ENCODE data around the gene CD82. TPM values are rescaled to one million over a fixed set of nuclear protein-coding genes. Genes with fewer than 3 reads are reported as not detected.

CD82 gene
- total and polyA plus RNA-seq, 2 donors from 2014 or later: 59.3 to 94.4 TPM

- Histone ChIP-seq H3K9me3 (ENCODE audit: control insufficient read depth in 2 of 3, insufficient read depth in 1 of 3, low read length in 3 of 3) (no peaks in the 10 kb centered on the region), H3K27ac (ENCODE audit: low read depth in 2 of 2, low read length in 2 of 2) (no peak overlapping the region), H3K4me3 (ENCODE audit: low read length in 3 of 3) (no peak overlapping the region), H3K27me3 (ENCODE audit: control insufficient read depth, insufficient read depth, low read length) (no peaks in the 10 kb centered on the region), H3K9ac (ENCODE audit: low read length in 3 of 3) (no peak overlapping the region), H3K4me1 (ENCODE audit: control insufficient read depth in 2 of 3, insufficient read depth in 2 of 3, low read depth in 1 of 3, low read length in 3 of 3) (no peaks in the 10 kb centered on the region), H3K36me3 (ENCODE audit: control insufficient read depth in 2 of 3, insufficient read depth in 3 of 3, low read length in 3 of 3) (no peaks in the 10 kb centered on the region)
- FAIRE-seq (no peak), DNase-seq (no peak)
- no peak for TF ChIP-seq CTCF (IDR thresholded peaks at IDR 0.05; ENCODE audit: borderline replicate concordance, extremely low read depth, insufficient read depth)
- intact Hi-C loops (cut with DNase I): no loop called here
These were observed 10.5 kb downstream of the CD82 start for GRCh38 chr11:44575962-44576361.

- intact Hi-C loops (cut with DNase I): no loop called here
- Histone ChIP-seq H3K27ac (ENCODE audit: low read depth in 2 of 2, low read length in 2 of 2) (peak overlapping the region; percentile 13 to 54), H3K9me3 (ENCODE audit: control insufficient read depth in 2 of 3, insufficient read depth in 1 of 3, low read length in 3 of 3) (no peaks in the 10 kb centered on the region), H3K4me3 (ENCODE audit: low read length in 3 of 3) (no peak overlapping the region), H3K9ac (ENCODE audit: low read length in 3 of 3) (no peak overlapping the region), H3K27me3 (ENCODE audit: control insufficient read depth, insufficient read depth, low read length) (no peaks in the 10 kb centered on the region), H3K36me3 (ENCODE audit: control insufficient read depth in 2 of 3, insufficient read depth in 3 of 3, low read length in 3 of 3) (no peaks in the 10 kb centered on the region), H3K4me1 (ENCODE audit: control insufficient read depth in 2 of 3, insufficient read depth in 2 of 3, low read depth in 1 of 3, low read length in 3 of 3) (no peaks in the 10 kb centered on the region)
- no peak for TF ChIP-seq CTCF (IDR thresholded peaks at IDR 0.05; ENCODE audit: borderline replicate concordance, extremely low read depth, insufficient read depth)
- no peak for DNase-seq
- FAIRE-seq: no peak
These were observed 11.2 kb downstream of the CD82 start for GRCh38 chr11:44576656-44577055.

GRCh38 chr11:44577231-44577830 lies 11.9 kb downstream of the CD82 start:
- no peak for DNase-seq
- Histone ChIP-seq H3K36me3 (ENCODE audit: control insufficient read depth in 2 of 3, insufficient read depth in 3 of 3, low read length in 3 of 3) (no peaks in the 10 kb centered on the region), H3K4me3 (ENCODE audit: low read length in 3 of 3) (no peak overlapping the region), H3K27ac (ENCODE audit: low read depth in 2 of 2, low read length in 2 of 2) (peak overlapping the region in 1 of 2 donors; percentile 54), H3K9ac (ENCODE audit: low read length in 3 of 3) (no peak overlapping the region), H3K27me3 (ENCODE audit: control insufficient read depth, insufficient read depth, low read length) (no peaks in the 10 kb centered on the region), H3K9me3 (ENCODE audit: control insufficient read depth in 2 of 3, insufficient read depth in 1 of 3, low read length in 3 of 3) (no peaks in the 10 kb centered on the region), H3K4me1 (ENCODE audit: control insufficient read depth in 2 of 3, insufficient read depth in 2 of 3, low read depth in 1 of 3, low read length in 3 of 3) (no peaks in the 10 kb centered on the region)
- intact Hi-C loops (cut with DNase I): no loop called here
- TF ChIP-seq CTCF (IDR thresholded peaks at IDR 0.05; ENCODE audit: borderline replicate concordance, extremely low read depth, insufficient read depth): no peak
- no peak for FAIRE-seq

- no peak for DNase-seq
- Histone ChIP-seq H3K36me3 (ENCODE audit: control insufficient read depth in 2 of 3, insufficient read depth in 3 of 3, low read length in 3 of 3) (no peaks in the 10 kb centered on the region), H3K9ac (ENCODE audit: low read length in 3 of 3) (no peak overlapping the region), H3K27ac (ENCODE audit: low read depth in 2 of 2, low read length in 2 of 2) (peak overlapping the region in 1 of 2 donors; percentile 11), H3K4me3 (ENCODE audit: low read length in 3 of 3) (no peak overlapping the region), H3K4me1 (ENCODE audit: control insufficient read depth in 2 of 3, insufficient read depth in 2 of 3, low read depth in 1 of 3, low read length in 3 of 3) (no peaks in the 10 kb centered on the region), H3K9me3 (ENCODE audit: control insufficient read depth in 2 of 3, insufficient read depth in 1 of 3, low read length in 3 of 3) (no peaks in the 10 kb centered on the region), H3K27me3 (ENCODE audit: control insufficient read depth, insufficient read depth, low read length) (no peaks in the 10 kb centered on the region)
- FAIRE-seq: no peak
- intact Hi-C loops (cut with DNase I): no loop called here
- TF ChIP-seq CTCF (IDR thresholded peaks at IDR 0.05; ENCODE audit: borderline replicate concordance, extremely low read depth, insufficient read depth): no peak
These were observed 12.8 kb downstream of the CD82 start for GRCh38 chr11:44578279-44578678.

All from kidney (tissue), 14 donors.